HEK293 (cell line): Measurements from ENCODE around the gene DUSP1.

Experiments
- KLF1 ChIP-seq: fragments of 450-650 bp; formaldehyde crosslinking; IDR thresholded peaks from 2 replicates; pipeline ENCODE4 v1.5.1; 2016; ENCODE audit warnings: missing biosample characterization, missing genetic modification characterization
- MYNN ChIP-seq: fragments of 450-650 bp; formaldehyde crosslinking; IDR thresholded peaks from 2 replicates; pipeline ENCODE4 v1.5.1; 2016; ENCODE audit warnings: missing biosample characterization, missing genetic modification characterization, borderline replicate concordance
- SP7 ChIP-seq: fragments of 450-650 bp; formaldehyde crosslinking; IDR thresholded peaks from 2 replicates; pipeline ENCODE4 v1.5.1; 2016; ENCODE audit warnings: missing biosample characterization, missing genetic modification characterization
- ZBTB1 ChIP-seq: fragments of 450-650 bp; formaldehyde crosslinking; IDR thresholded peaks from 2 replicates; pipeline ENCODE4 v1.5.1; 2016; ENCODE audit warnings: missing biosample characterization, missing genetic modification characterization
- ZBTB7A ChIP-seq: fragments of 450-650 bp; formaldehyde crosslinking; IDR thresholded peaks from 2 replicates; pipeline ENCODE4 v1.5.1; 2016; ENCODE audit warnings: low read depth, missing biosample characterization, missing genetic modification characterization
- ZBTB8A ChIP-seq: fragments of 450-650 bp; formaldehyde crosslinking; IDR thresholded peaks from 2 replicates; pipeline ENCODE4 v1.5.1; 2016; ENCODE audit warnings: missing biosample characterization, missing genetic modification characterization
- ZFP69B ChIP-seq: fragments of 450-650 bp; formaldehyde crosslinking; IDR thresholded peaks from 2 replicates; pipeline ENCODE4 v1.5.1; 2016; ENCODE audit warnings: missing biosample characterization, missing genetic modification characterization
- ZNF175 ChIP-seq: fragments of 450-650 bp; formaldehyde crosslinking; IDR thresholded peaks from 2 replicates; pipeline ENCODE4 v1.5.1; 2016; ENCODE audit warnings: missing biosample characterization, missing genetic modification characterization
- ZNF221 ChIP-seq: fragments of 450-650 bp; formaldehyde crosslinking; IDR thresholded peaks from 2 replicates; pipeline ENCODE4 v1.5.1; 2017; ENCODE audit warnings: missing biosample characterization, missing genetic modification characterization, borderline replicate concordance
- ZNF239 ChIP-seq: fragments of 450-650 bp; formaldehyde crosslinking; IDR thresholded peaks from 2 replicates; pipeline ENCODE4 v1.5.1; 2016; ENCODE audit warnings: missing biosample characterization, missing genetic modification characterization
- ZNF248 ChIP-seq: fragments of 450-650 bp; formaldehyde crosslinking; IDR thresholded peaks from 2 replicates; pipeline ENCODE4 v1.5.1; 2017; ENCODE audit warnings: missing biosample characterization, missing genetic modification characterization
- ZNF433 ChIP-seq: fragments of 450-650 bp; formaldehyde crosslinking; IDR thresholded peaks from 2 replicates; pipeline ENCODE4 v1.5.1; 2016; ENCODE audit warnings: missing biosample characterization, missing genetic modification characterization, low read depth
- ZNF473 ChIP-seq: fragments of 450-650 bp; formaldehyde crosslinking; IDR thresholded peaks from 2 replicates; pipeline ENCODE4 v1.5.1; 2017; ENCODE audit warnings: missing biosample characterization, missing genetic modification characterization
- ZNF521 ChIP-seq: fragments of 450-650 bp; formaldehyde crosslinking; IDR thresholded peaks from 2 replicates; pipeline ENCODE4 v1.5.1; 2017; ENCODE audit warnings: missing biosample characterization, mild to moderate bottlenecking, missing genetic modification characterization
- ZNF610 ChIP-seq: fragments of 450-650 bp; formaldehyde crosslinking; IDR thresholded peaks from 2 replicates; pipeline ENCODE4 v1.5.1; 2016; ENCODE audit warnings: missing biosample characterization, missing genetic modification characterization, borderline replicate concordance
- ZNF626 ChIP-seq: fragments of 450-650 bp; sonication (Bioruptor Pico); formaldehyde crosslinking; IDR thresholded peaks from 2 replicates; pipeline ENCODE4 v1.5.1; 2018; ENCODE audit warnings: missing biosample characterization, missing genetic modification characterization, inconsistent platforms
- TF ChIP-seq, protein P1 (sequence below): fragments of 450-650 bp; formaldehyde crosslinking; IDR thresholded peaks from 2 replicates; pipeline ENCODE4 v1.5.1; 2016; ENCODE audit warnings: missing biosample characterization, missing genetic modification characterization, borderline replicate concordance
- TF ChIP-seq, protein P2 (sequence below): fragments of 450-650 bp; formaldehyde crosslinking; IDR thresholded peaks from 2 replicates; pipeline ENCODE4 v1.5.1; 2016; ENCODE audit warnings: missing biosample characterization, missing genetic modification characterization
- TF ChIP-seq, protein P3 (sequence below): fragments of 450-650 bp; formaldehyde crosslinking; IDR thresholded peaks from 2 replicates; pipeline ENCODE4 v1.5.1; 2017; ENCODE audit warnings: missing biosample characterization, missing genetic modification characterization

Gene DUSP1

DNA sequence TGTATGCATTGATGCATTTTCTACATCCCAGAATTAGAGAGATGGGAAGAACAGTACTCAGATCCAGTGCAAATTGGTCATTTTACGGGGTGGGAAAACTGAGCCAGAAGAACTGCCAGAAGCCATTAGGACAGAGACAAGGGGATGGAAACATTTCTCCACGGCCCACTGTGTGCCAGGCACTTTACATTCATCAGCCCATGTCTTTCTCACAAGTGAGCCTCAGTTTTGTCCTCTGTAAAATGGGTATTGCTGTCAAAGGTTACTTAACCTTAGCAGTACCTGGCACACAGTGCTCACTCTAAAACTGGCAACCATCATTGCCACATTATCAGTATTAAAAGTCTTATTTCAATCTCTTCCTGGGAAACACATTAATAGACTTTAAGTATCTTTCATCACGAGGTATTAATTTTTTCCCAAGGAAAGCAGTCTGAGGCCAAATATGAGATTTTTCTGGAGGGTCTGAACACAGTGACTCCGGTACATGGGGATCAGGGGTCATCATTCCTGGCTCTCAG lies 5.2 kb downstream of the DUSP1 start (continued):
- TF ChIP-seq ZBTB1 (tag by site-specific recombination) (peak; percentile 16; the same call in 1 of the 2 replicates), ZNF239 (no peak), ZNF626 (tag by site-specific recombination) (no peak; the same call in 1 of the 2 replicates), KLF1 (tag by site-specific recombination) (no peak), ZNF248 (tag by site-specific recombination) (no peak), SP7 (peak; percentile 63; the same call in 1 of the 2 replicates), MYNN (no peak), ZNF221 (no peak), ZNF473 (tag by site-specific recombination) (no peak), ZNF521 (tag by site-specific recombination) (no peak), ZNF610 (tag by site-specific recombination) (no peak), ZFP69B (peak; percentile 9; the same call in 1 of the 2 replicates), ZBTB8A (tag by site-specific recombination) (no peak), ZNF175 (tag by site-specific recombination) (no peak), ZBTB7A (tag by site-specific recombination) (no peak), ZNF433 (tag by site-specific recombination) (no peak)
- TF ChIP-seq, protein P1, sequence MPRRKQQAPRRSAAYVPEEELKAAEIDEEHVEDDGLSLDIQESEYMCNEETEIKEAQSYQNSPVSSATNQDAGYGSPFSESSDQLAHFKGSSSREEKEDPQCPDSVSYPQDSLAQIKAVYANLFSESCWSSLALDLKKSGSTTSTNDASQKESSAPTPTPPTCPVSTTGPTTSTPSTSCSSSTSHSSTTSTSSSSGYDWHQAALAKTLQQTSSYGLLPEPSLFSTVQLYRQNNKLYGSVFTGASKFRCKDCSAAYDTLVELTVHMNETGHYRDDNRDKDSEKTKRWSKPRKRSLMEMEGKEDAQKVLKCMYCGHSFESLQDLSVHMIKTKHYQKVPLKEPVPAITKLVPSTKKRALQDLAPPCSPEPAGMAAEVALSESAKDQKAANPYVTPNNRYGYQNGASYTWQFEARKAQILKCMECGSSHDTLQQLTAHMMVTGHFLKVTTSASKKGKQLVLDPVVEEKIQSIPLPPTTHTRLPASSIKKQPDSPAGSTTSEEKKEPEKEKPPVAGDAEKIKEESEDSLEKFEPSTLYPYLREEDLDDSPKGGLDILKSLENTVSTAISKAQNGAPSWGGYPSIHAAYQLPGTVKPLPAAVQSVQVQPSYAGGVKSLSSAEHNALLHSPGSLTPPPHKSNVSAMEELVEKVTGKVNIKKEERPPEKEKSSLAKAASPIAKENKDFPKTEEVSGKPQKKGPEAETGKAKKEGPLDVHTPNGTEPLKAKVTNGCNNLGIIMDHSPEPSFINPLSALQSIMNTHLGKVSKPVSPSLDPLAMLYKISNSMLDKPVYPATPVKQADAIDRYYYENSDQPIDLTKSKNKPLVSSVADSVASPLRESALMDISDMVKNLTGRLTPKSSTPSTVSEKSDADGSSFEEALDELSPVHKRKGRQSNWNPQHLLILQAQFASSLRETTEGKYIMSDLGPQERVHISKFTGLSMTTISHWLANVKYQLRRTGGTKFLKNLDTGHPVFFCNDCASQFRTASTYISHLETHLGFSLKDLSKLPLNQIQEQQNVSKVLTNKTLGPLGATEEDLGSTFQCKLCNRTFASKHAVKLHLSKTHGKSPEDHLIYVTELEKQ (tag by site-specific recombination) = no peak
- TF ChIP-seq, protein P2, sequence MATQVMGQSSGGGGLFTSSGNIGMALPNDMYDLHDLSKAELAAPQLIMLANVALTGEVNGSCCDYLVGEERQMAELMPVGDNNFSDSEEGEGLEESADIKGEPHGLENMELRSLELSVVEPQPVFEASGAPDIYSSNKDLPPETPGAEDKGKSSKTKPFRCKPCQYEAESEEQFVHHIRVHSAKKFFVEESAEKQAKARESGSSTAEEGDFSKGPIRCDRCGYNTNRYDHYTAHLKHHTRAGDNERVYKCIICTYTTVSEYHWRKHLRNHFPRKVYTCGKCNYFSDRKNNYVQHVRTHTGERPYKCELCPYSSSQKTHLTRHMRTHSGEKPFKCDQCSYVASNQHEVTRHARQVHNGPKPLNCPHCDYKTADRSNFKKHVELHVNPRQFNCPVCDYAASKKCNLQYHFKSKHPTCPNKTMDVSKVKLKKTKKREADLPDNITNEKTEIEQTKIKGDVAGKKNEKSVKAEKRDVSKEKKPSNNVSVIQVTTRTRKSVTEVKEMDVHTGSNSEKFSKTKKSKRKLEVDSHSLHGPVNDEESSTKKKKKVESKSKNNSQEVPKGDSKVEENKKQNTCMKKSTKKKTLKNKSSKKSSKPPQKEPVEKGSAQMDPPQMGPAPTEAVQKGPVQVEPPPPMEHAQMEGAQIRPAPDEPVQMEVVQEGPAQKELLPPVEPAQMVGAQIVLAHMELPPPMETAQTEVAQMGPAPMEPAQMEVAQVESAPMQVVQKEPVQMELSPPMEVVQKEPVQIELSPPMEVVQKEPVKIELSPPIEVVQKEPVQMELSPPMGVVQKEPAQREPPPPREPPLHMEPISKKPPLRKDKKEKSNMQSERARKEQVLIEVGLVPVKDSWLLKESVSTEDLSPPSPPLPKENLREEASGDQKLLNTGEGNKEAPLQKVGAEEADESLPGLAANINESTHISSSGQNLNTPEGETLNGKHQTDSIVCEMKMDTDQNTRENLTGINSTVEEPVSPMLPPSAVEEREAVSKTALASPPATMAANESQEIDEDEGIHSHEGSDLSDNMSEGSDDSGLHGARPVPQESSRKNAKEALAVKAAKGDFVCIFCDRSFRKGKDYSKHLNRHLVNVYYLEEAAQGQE = no peak
- TF ChIP-seq, protein P3, sequence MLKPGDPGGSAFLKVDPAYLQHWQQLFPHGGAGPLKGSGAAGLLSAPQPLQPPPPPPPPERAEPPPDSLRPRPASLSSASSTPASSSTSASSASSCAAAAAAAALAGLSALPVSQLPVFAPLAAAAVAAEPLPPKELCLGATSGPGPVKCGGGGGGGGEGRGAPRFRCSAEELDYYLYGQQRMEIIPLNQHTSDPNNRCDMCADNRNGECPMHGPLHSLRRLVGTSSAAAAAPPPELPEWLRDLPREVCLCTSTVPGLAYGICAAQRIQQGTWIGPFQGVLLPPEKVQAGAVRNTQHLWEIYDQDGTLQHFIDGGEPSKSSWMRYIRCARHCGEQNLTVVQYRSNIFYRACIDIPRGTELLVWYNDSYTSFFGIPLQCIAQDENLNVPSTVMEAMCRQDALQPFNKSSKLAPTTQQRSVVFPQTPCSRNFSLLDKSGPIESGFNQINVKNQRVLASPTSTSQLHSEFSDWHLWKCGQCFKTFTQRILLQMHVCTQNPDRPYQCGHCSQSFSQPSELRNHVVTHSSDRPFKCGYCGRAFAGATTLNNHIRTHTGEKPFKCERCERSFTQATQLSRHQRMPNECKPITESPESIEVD (tag by site-specific recombination) = 0 out of 2 replicates have a peak, but pooled peaks have one; percentile 48
